HepG2 (cell line): ENCODE results near the gene LMOD3. TPM values are rescaled to one million over a fixed set of nuclear protein-coding genes. Genes with fewer than 3 reads are reported as not detected.

Experiments
- ATF3 ChIP-seq: sonication (generic); formaldehyde crosslinking; IDR thresholded peaks from 2 replicates; pipeline ENCODE4 v1.4.0; 2020; ENCODE audit warnings: missing genetic modification reagents
- ELF4 ChIP-seq: sonication (generic); formaldehyde crosslinking; IDR thresholded peaks from 2 replicates; pipeline ENCODE4 v1.5.0; 2020; ENCODE audit warnings: missing genetic modification reagents, mild to moderate bottlenecking, moderate library complexity, borderline replicate concordance
- ERF ChIP-seq: IDR thresholded peaks from 2 replicates; pipeline ENCODE4 v1.6.1; 2018; ENCODE audit warnings: missing biosample characterization, missing genetic modification reagents
- FOXA3 ChIP-seq: IDR thresholded peaks from 2 replicates; pipeline ENCODE4 v1.6.1; 2016; ENCODE audit warnings: missing genetic modification reagents, missing compliant biosample characterization
- HDAC2 ChIP-seq: sonication (generic); formaldehyde crosslinking; IDR thresholded peaks from 2 replicates; pipeline ENCODE4 v1.4.0; 2020; ENCODE audit warnings: missing genetic modification reagents
- IKZF5 ChIP-seq: IDR thresholded peaks from 2 replicates; pipeline ENCODE4 v1.6.1; 2018; ENCODE audit warnings: missing genetic modification reagents, mild to moderate bottlenecking, missing compliant biosample characterization
- KDM4B ChIP-seq: sonication (generic); formaldehyde crosslinking; IDR thresholded peaks from 2 replicates; pipeline ENCODE4 v1.4.0; 2020; ENCODE audit warnings: missing genetic modification reagents
- MEF2D ChIP-seq: sonication (generic); formaldehyde crosslinking; IDR thresholded peaks from 2 replicates; pipeline ENCODE4 v1.5.1; 2020; ENCODE audit warnings: mild to moderate bottlenecking, missing genetic modification reagents
- MEIS2 ChIP-seq: sonication (generic); formaldehyde crosslinking; IDR thresholded peaks from 2 replicates; pipeline ENCODE4 v1.9.0; 2021; ENCODE audit warnings: mild to moderate bottlenecking, missing genetic modification reagents
- PHF21A ChIP-seq: sonication (generic); formaldehyde crosslinking; IDR thresholded peaks from 2 replicates; pipeline ENCODE4 v1.5.0; 2020; ENCODE audit warnings: mild to moderate bottlenecking, missing genetic modification reagents
- REST ChIP-seq, 2 experiments: IDR thresholded peaks; 2 replicates each; pipeline ENCODE4 v1.6.1; 2011 to 2012; ENCODE audit warnings: low read length in 2 of 2, borderline replicate concordance in 1 of 2, low read depth in 1 of 2, mild to moderate bottlenecking in 1 of 2, moderate library complexity in 1 of 2
- SALL1 ChIP-seq: sonication (generic); formaldehyde crosslinking; IDR thresholded peaks from 2 replicates; pipeline ENCODE4 v1.8.0; 2022; ENCODE audit warnings: mild to moderate bottlenecking, missing genetic modification reagents
- SYNCRIP ChIP-seq: fragments of 200-400 bp; formaldehyde crosslinking; IDR thresholded peaks from 2 replicates; pipeline ENCODE4 v1.6.1; 2018; ENCODE audit warnings: mild to moderate bottlenecking, low read depth, low read length; ENCODE audit not compliant: insufficient read depth
- TFDP2 ChIP-seq: sonication (generic); formaldehyde crosslinking; IDR thresholded peaks from 2 replicates; pipeline ENCODE4 v1.4.0; 2020; ENCODE audit warnings: missing genetic modification reagents
- THAP9 ChIP-seq: sonication (generic); formaldehyde crosslinking; IDR thresholded peaks from 2 replicates; pipeline ENCODE4; 2020; ENCODE audit warnings: missing genetic modification reagents, mild to moderate bottlenecking, borderline replicate concordance
- ZMAT5 ChIP-seq: sonication (generic); formaldehyde crosslinking; IDR thresholded peaks from 2 replicates; pipeline ENCODE4 v1.5.0; 2020; ENCODE audit warnings: mild to moderate bottlenecking, low read depth, missing genetic modification reagents, borderline replicate concordance
- ZNF3 ChIP-seq: IDR thresholded peaks from 2 replicates; pipeline ENCODE4 v1.7.0; 2017; ENCODE audit warnings: inconsistent platforms
- ZNF530 ChIP-seq: sonication (generic); formaldehyde crosslinking; IDR thresholded peaks from 2 replicates; pipeline ENCODE4 v1.5.0; 2020; ENCODE audit warnings: low read depth, mild to moderate bottlenecking, missing genetic modification reagents
- ZNF775 ChIP-seq: sonication (generic); formaldehyde crosslinking; IDR thresholded peaks from 2 replicates; pipeline ENCODE4 v1.4.0; 2020; ENCODE audit warnings: missing genetic modification reagents, mild to moderate bottlenecking, moderate library complexity, borderline replicate concordance
- polyA plus RNA-seq, 8 experiments: library from polyadenylated mRNA; depleted of rRNA in 3 of 8; stranded (reverse) in 7 of 8; unstranded in 1 of 8; fragments of >200 nt; fragmentation: Illumina TruSeq in 4 of 8; extraction: Trizol in 4 of 8; gene quantifications; 2 replicates each; pipeline versions ENCODE4 v1.2.1 to v1.2.3, GENCODE V29; 2011 to 2016; ENCODE audit warnings: low read depth in 4 of 8, missing spikeins in 1 of 8, mixed read lengths in 1 of 8; ENCODE audit not compliant: insufficient read depth in 1 of 8
- total RNA-seq, 5 experiments: library from RNA; depleted of rRNA; stranded (reverse); fragments of >200 nt; fragmentation: Illumina TruSeq; extraction: Trizol; gene quantifications; 2 replicates each; pipeline ENCODE4 v1.2.3, GENCODE V29; 2016; ENCODE audit warnings: low read depth in 1 of 5

The LMOD3 gene
- total and polyA plus RNA-seq, 2 of the 13 experiments (the other 11 are each of a cell fraction or from before 2014, with no cell fraction given): not detected

GRCh38 chr3:69084326-69085167, 37.8 kb downstream of the LMOD3 start, which contains the start of gene ARL6IP5 (continued):
- peak; percentile 84 for TF ChIP-seq IKZF5
- no peak for TF ChIP-seq SYNCRIP
- TF ChIP-seq MEIS2 (CRISPR knock-in tag): peak; percentile 90
- TF ChIP-seq HDAC2 (CRISPR knock-in tag): peak; percentile 74
- TF ChIP-seq SALL1 (CRISPR knock-in tag): peak; percentile 71
- peak; percentile 38; the same call in 1 of the 2 replicates for TF ChIP-seq ZNF3 (CRISPR knock-in tag)
- TF ChIP-seq ELF4 (CRISPR knock-in tag): no peak
- no peak for TF ChIP-seq ZNF530
- peak; percentile 52; the same call in 1 of the 2 replicates for TF ChIP-seq FOXA3
- TF ChIP-seq THAP9 (CRISPR knock-in tag): peak; percentile 74; the same call in 1 of the 2 replicates
- TF ChIP-seq KDM4B (CRISPR knock-in tag): 0 out of 2 replicates have a peak, but pooled peaks have one; percentile 32
- TF ChIP-seq ERF: peak; percentile 37; the same call in 1 of the 2 replicates
- no peak for TF ChIP-seq MEF2D
- no peak for TF ChIP-seq ZNF775 (CRISPR knock-in tag)
- TF ChIP-seq ATF3 (CRISPR knock-in tag): no peak
- TF ChIP-seq PHF21A (CRISPR knock-in tag): 0 out of 2 replicates have a peak, but pooled peaks have one; percentile 44
- no peak for TF ChIP-seq ZMAT5 (CRISPR knock-in tag)
- peak; percentile 43; the same call in 1 of the 2 replicates for TF ChIP-seq TFDP2 (CRISPR knock-in tag)
- no peak for TF ChIP-seq REST (IDR thresholded peaks at IDR 0.05; ENCODE audit: borderline replicate concordance in 1 of 2, low read depth in 1 of 2, low read length in 2 of 2)
